HPDE6-E6E7 (cell line): ENCODE measurements around the gene RPTOR.

Experiments
- DNase-seq: peaks from one replicate; pipeline ENCODE4 v3.0.0; 2011; ENCODE audit warnings: missing footprints; ENCODE audit errors: extremely low spot score

The RPTOR gene

GRCh38 chr17:81015136-81015535, 470.5 kb downstream of the RPTOR start:
- DNase-seq = no peak
